ENCODE measurements around the gene CCM2L. TPM values are rescaled to one million over a fixed set of nuclear protein-coding genes. Genes with fewer than 3 reads are reported as not detected.

Gene CCM2L
- total RNA-seq, 5 donors from 2014 or later (not counting 1 experiment from before 2014, with no cell fraction given), result not detected

DNA sequence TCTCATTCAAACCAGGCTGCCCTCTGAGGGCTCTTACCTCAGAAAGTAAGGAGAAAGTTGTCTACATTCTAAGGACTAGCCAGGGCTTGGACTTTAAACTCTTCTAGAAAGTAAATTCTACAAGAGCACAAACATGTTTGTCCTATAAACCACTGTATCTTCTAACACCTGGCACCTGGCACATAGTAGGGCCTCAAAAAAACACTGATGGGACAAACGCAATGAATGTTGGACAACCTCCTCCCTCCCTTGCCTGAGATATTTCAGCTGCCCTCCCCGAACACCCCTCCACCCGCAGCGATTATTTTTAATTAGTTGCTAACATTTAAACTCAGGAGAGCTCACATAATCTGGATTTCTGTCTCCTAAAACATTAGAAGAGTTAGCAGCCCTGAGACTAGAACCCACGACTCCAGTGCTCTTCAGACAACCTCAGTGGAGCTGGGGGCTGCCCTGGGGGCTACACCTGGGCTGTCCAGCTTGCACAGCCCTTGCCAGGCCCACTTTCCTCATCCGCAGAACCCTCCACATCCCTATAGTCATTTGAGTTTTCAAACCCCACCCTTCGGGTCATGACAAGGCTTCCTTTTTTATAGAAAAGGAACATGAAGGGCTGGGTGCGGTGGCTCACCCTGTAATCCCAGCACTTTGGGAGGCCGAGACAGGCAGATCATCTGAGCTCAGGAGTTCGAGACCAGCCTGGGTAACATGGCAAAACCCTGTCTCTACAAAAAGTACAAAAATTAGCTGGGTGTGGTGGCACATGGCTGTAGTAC lies 46.7 kb downstream of the CCM2L start:
- Histone ChIP-seq H3K4me1 (ENCODE audit: control insufficient read depth in 1 of 2, extremely low read depth in 1 of 2, insufficient read depth in 2 of 2, low read length in 2 of 2) (peaks cover under 1 to 14% of the 10 kb centered on the region in 2 experiments), H3K27ac (ENCODE audit: low read length) (no peak overlapping the region), H3K4me3 (ENCODE audit: control insufficient read depth in 1 of 2, extremely low read depth in 1 of 2, low read length in 1 of 2) (no peak overlapping the region), H3K9me3 (no peaks in the 10 kb centered on the region), H3K36me3 (ENCODE audit: control insufficient read depth in 2 of 2, extremely low read depth in 1 of 2, insufficient read depth in 1 of 2, low read length in 1 of 2) (no peaks in the 10 kb centered on the region), H3K27me3 (replicated peaks in 1 of 2; ENCODE audit: control insufficient read depth in 2 of 2, extremely low read depth in 1 of 2, insufficient read depth in 2 of 2, low read length in 1 of 2) (peaks cover 0 to 52% of the 10 kb centered on the region in 2 experiments)
- Mint-ChIP-seq H3K4me1 (peaks cover 4 to 10% (median 5%) of the 10 kb centered on the region in 3 donors), H3K27me3 (peaks cover 35 to 60% of the 10 kb centered on the region in 2 donors), H3K9me3 (no peaks in the 10 kb centered on the region), H3K4me3 (no peak overlapping the region), H3K36me3 (no peaks in the 10 kb centered on the region), H3K27ac (no peak overlapping the region)
- ATAC-seq (replicated peaks in 1 of 4) (no peak), DNase-seq (no peak)
- ChIA-PET POLR2A (no interaction called here), CTCF (no interaction called here)
- 65% methylated on average over 6 of the region's 10 CpGs for WGBS (ENCODE audit: insufficient coverage)

DNA sequence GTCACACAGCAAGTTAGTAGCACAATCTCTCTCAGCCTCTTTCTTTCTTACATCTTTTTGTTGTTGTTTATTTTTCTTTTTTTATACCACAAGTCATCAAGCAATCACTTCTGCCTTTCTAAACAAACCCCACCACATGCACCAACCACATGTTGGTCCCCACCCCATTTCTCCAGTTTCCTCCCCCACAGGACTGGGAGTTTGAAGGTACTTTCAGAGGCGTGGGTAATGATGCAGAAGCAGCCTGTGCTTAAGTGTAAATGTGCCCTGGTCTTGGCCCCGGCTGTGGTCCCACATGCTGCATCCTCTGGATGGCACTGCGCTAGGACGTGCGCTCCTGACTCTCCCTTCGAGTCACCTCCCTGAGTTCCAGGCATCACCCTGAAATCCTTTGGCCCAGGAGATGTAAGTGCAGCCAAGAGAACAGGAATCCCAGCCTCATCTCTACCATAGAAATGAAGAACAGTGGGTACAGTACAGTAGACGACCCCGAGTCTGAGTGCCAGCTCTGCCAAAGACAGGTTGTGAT lies 47.5 kb downstream of the CCM2L start:
- Histone ChIP-seq H3K36me3 (ENCODE audit: control insufficient read depth in 2 of 2, extremely low read depth in 1 of 2, insufficient read depth in 1 of 2, low read length in 1 of 2) (no peaks in the 10 kb centered on the region), H3K9me3 (no peaks in the 10 kb centered on the region), H3K4me1 (ENCODE audit: control insufficient read depth in 1 of 2, extremely low read depth in 1 of 2, insufficient read depth in 2 of 2, low read length in 2 of 2) (peaks cover 0 to 5% of the 10 kb centered on the region in 2 experiments), H3K4me3 (ENCODE audit: control insufficient read depth in 1 of 2, extremely low read depth in 1 of 2, low read length in 1 of 2) (no peak overlapping the region), H3K27ac (ENCODE audit: low read length) (no peak overlapping the region), H3K27me3 (replicated peaks in 1 of 2; ENCODE audit: control insufficient read depth in 2 of 2, extremely low read depth in 1 of 2, insufficient read depth in 2 of 2, low read length in 1 of 2) (peaks cover 0 to 49% of the 10 kb centered on the region in 2 experiments)
- ChIA-PET POLR2A (no interaction called here), CTCF (no interaction called here)
- no peaks in the 10 kb centered on the region for H3K36me3 Mint-ChIP-seq
- H3K4me3 Mint-ChIP-seq, result no peak overlapping the region
- DNase-seq (no peak), ATAC-seq (replicated peaks in 1 of 4) (no peak)
- H3K27me3 Mint-ChIP-seq, result peaks cover 37 to 62% of the 10 kb centered on the region in 2 donors
- no peak overlapping the region for H3K27ac Mint-ChIP-seq
- H3K9me3 Mint-ChIP-seq, result no peaks in the 10 kb centered on the region
- H3K4me1 Mint-ChIP-seq, result peaks cover 0 to 9% (median 2%) of the 10 kb centered on the region in 3 donors
- 72% methylated on average over 7 of the region's 8 CpGs for WGBS (ENCODE audit: insufficient coverage)

DNA sequence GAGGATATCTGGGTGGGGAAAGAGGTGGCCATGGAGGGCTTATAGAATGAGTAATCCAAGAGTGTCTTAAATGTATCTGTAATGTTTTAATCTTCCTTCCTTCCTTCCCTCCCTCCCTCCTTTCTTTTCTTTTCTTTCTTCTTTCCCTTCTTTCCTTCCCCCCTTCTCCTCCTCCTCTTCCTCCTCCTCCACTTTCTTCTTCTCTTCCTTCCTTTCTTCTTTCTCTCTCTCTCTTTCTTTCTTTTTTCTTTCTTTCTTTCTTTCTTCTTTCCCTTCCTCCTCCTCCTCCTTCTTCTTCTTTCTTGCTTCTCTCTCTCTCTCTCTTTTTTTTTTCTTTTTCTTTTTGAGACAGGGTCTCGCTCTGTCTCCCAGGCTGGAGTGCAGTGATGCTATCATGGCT lies 49.0 kb downstream of the CCM2L start:
- H3K27ac ChIP-seq (ENCODE audit: low read length), result no peak overlapping the region
- H3K27me3 ChIP-seq (replicated peaks in 1 of 2; ENCODE audit: control insufficient read depth in 2 of 2, extremely low read depth in 1 of 2, insufficient read depth in 2 of 2, low read length in 1 of 2), result peaks cover 0 to 40% of the 10 kb centered on the region in 2 experiments
- Mint-ChIP-seq H3K27me3 (peaks cover 26 to 52% of the 10 kb centered on the region in 2 donors), H3K27ac (no peak overlapping the region), H3K9me3 (no peaks in the 10 kb centered on the region), H3K4me3 (no peak overlapping the region), H3K36me3 (no peaks in the 10 kb centered on the region), H3K4me1 (peaks cover 0 to 2% (median 0%) of the 10 kb centered on the region in 3 donors)
- WGBS (ENCODE audit: insufficient coverage), result 80% methylated on average over 1 of the region's 1 CpG
- ATAC-seq (replicated peaks in 1 of 4), result no peak
- CTCF ChIA-PET, result no interaction called here
- H3K9me3 ChIP-seq, result no peaks in the 10 kb centered on the region
- no peaks in the 10 kb centered on the region for H3K36me3 ChIP-seq (ENCODE audit: control insufficient read depth in 2 of 2, extremely low read depth in 1 of 2, insufficient read depth in 1 of 2, low read length in 1 of 2)
- H3K4me1 ChIP-seq (ENCODE audit: control insufficient read depth in 1 of 2, extremely low read depth in 1 of 2, insufficient read depth in 2 of 2, low read length in 2 of 2), result no peaks in the 10 kb centered on the region
- no peak overlapping the region for H3K4me3 ChIP-seq (ENCODE audit: control insufficient read depth in 1 of 2, extremely low read depth in 1 of 2, low read length in 1 of 2)
- POLR2A ChIA-PET, result no interaction called here
- no peak for DNase-seq

DNA sequence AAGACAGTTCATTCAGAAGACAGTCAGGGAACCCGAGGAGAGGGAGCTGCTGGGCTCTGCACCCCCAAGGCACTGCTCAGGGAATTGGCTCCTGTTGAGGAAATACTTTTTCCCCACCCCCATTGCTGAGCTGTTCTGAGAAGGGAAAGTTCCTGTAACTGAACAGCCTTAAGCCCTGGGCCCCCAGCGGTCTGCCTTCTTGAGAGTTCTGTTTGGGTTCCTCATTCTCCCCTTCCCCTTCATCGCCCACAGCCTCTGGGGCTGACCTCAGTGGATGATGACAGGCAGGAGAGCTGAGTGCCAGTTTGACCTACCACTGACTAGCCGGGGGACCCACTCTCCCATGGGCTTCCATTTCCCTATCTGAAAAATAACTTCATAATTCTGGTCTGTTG lies 52.5 kb downstream of the CCM2L start:
- peaks cover 32 to 43% of the 10 kb centered on the region in 2 donors for H3K27me3 Mint-ChIP-seq
- 33% methylated on average over 1 of the region's 4 CpGs for WGBS (ENCODE audit: insufficient coverage)
- no peak for ATAC-seq (replicated peaks in 1 of 4)
- H3K27ac Mint-ChIP-seq, result no peak overlapping the region
- H3K4me3 Mint-ChIP-seq, result no peak overlapping the region
- Histone ChIP-seq H3K9me3 (no peaks in the 10 kb centered on the region), H3K4me1 (ENCODE audit: control insufficient read depth in 1 of 2, extremely low read depth in 1 of 2, insufficient read depth in 2 of 2, low read length in 2 of 2) (no peaks in the 10 kb centered on the region), H3K36me3 (ENCODE audit: control insufficient read depth in 2 of 2, extremely low read depth in 1 of 2, insufficient read depth in 1 of 2, low read length in 1 of 2) (no peaks in the 10 kb centered on the region), H3K4me3 (ENCODE audit: control insufficient read depth in 1 of 2, extremely low read depth in 1 of 2, low read length in 1 of 2) (no peak overlapping the region), H3K27me3 (replicated peaks in 1 of 2; ENCODE audit: control insufficient read depth in 2 of 2, extremely low read depth in 1 of 2, insufficient read depth in 2 of 2, low read length in 1 of 2) (peaks cover 0 to 33% of the 10 kb centered on the region in 2 experiments), H3K27ac (ENCODE audit: low read length) (no peak overlapping the region)
- H3K9me3 Mint-ChIP-seq, result no peaks in the 10 kb centered on the region
- peak in 5 of 35 experiments; percentile 7 to 43 (median 15) for DNase-seq
- peaks cover 0 to 2% (median 0%) of the 10 kb centered on the region in 3 donors for H3K4me1 Mint-ChIP-seq
- CTCF ChIA-PET, result no interaction called here
- H3K36me3 Mint-ChIP-seq, result no peaks in the 10 kb centered on the region
- POLR2A ChIA-PET, result interaction anchor here (0.5 kb wide), 2 partner anchors 43 to 761 kb away, joined by 3 to 6 read pairs; no protein-coding TSS in a partner anchor

DNA sequence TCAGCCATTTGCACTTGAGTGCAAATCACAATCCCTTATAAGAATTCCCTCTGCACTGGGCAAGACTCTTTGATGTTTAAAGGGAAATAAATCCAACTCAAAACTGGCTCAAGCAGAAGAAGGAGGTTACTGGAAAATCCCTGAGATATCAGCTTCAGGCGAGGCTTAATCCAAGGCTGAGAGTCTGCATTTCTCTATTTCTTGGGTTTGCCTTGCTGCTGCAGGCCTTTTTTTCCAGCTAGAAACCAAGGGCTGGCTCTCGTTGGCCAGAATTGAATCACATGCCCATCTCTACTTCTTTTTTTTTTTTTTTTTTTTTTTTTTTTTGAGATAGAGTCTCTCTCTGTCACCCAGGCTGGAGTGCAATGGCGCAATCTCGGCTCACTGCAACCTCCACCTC lies 53.5 kb downstream of the CCM2L start:
- H3K27me3 Mint-ChIP-seq, result peaks cover 32 to 36% of the 10 kb centered on the region in 2 donors
- Histone ChIP-seq H3K36me3 (ENCODE audit: control insufficient read depth in 2 of 2, extremely low read depth in 1 of 2, insufficient read depth in 1 of 2, low read length in 1 of 2) (no peaks in the 10 kb centered on the region), H3K9me3 (no peaks in the 10 kb centered on the region), H3K27me3 (replicated peaks in 1 of 2; ENCODE audit: control insufficient read depth in 2 of 2, extremely low read depth in 1 of 2, insufficient read depth in 2 of 2, low read length in 1 of 2) (peaks cover 0 to 27% of the 10 kb centered on the region in 2 experiments), H3K4me3 (ENCODE audit: control insufficient read depth in 1 of 2, extremely low read depth in 1 of 2, low read length in 1 of 2) (no peak overlapping the region), H3K4me1 (ENCODE audit: control insufficient read depth in 1 of 2, extremely low read depth in 1 of 2, insufficient read depth in 2 of 2, low read length in 2 of 2) (no peaks in the 10 kb centered on the region), H3K27ac (ENCODE audit: low read length) (no peak overlapping the region)
- H3K36me3 Mint-ChIP-seq, result no peaks in the 10 kb centered on the region
- WGBS (ENCODE audit: insufficient coverage), result 83% methylated on average over 1 of the region's 4 CpGs
- H3K4me3 Mint-ChIP-seq, result no peak overlapping the region
- no peak overlapping the region for H3K27ac Mint-ChIP-seq
- no peak for DNase-seq
- peaks cover 0 to 2% (median 0%) of the 10 kb centered on the region in 3 donors for H3K4me1 Mint-ChIP-seq
- ChIA-PET CTCF (no interaction called here), POLR2A (no interaction called here)
- no peak for ATAC-seq (replicated peaks in 1 of 4)
- no peaks in the 10 kb centered on the region for H3K9me3 Mint-ChIP-seq

DNA sequence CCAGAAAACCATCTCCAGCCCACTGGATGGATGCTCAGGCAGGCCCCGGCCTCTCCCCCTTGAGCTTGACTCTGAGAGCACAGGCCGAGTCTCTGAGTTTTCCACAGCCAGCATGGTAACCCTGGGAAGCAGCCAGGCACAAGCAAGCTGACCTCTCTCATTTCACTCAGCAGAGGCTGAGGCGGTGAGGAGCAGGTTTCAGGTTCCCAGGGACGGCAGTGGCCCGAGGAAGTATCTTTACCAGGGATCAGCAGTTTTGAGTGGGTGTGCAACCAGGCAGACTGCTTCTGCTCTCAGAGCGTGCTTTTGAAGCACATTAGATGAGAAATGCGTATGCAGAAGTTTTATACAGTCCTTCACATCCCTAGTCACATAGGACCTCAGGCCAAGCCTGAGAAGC lies 54.4 kb downstream of the CCM2L start:
- ATAC-seq (replicated peaks in 1 of 4) (no peak), DNase-seq (no peak)
- H3K4me3 ChIP-seq (ENCODE audit: control insufficient read depth in 1 of 2, extremely low read depth in 1 of 2, low read length in 1 of 2), result no peak overlapping the region
- 82% methylated on average over 4 of the region's 7 CpGs for WGBS (ENCODE audit: insufficient coverage)
- no peaks in the 10 kb centered on the region for H3K9me3 ChIP-seq
- H3K9me3 Mint-ChIP-seq, result no peaks in the 10 kb centered on the region
- H3K27me3 Mint-ChIP-seq, result peaks cover 29 to 32% of the 10 kb centered on the region in 2 donors
- ChIA-PET CTCF (interaction anchor here in 1 of 2 donors (1.0 kb wide), 1 partner anchor 36 kb away, joined by 3 read pairs; no protein-coding TSS in a partner anchor), POLR2A (no interaction called here)
- H3K36me3 ChIP-seq (ENCODE audit: control insufficient read depth in 2 of 2, extremely low read depth in 1 of 2, insufficient read depth in 1 of 2, low read length in 1 of 2), result no peaks in the 10 kb centered on the region
- H3K27me3 ChIP-seq (replicated peaks in 1 of 2; ENCODE audit: control insufficient read depth in 2 of 2, extremely low read depth in 1 of 2, insufficient read depth in 2 of 2, low read length in 1 of 2), result peaks cover 0 to 21% of the 10 kb centered on the region in 2 experiments
- no peak overlapping the region for H3K27ac ChIP-seq (ENCODE audit: low read length)
- H3K4me1 ChIP-seq (ENCODE audit: control insufficient read depth in 1 of 2, extremely low read depth in 1 of 2, insufficient read depth in 2 of 2, low read length in 2 of 2), result no peaks in the 10 kb centered on the region
- no peak overlapping the region for H3K4me3 Mint-ChIP-seq
- no peaks in the 10 kb centered on the region for H3K36me3 Mint-ChIP-seq
- no peak overlapping the region for H3K27ac Mint-ChIP-seq
- peaks cover 0 to 2% (median 0%) of the 10 kb centered on the region in 3 donors for H3K4me1 Mint-ChIP-seq

All from T-cell (primary cell).